Measurements from ENCODE around the gene CBX8.

CBX8 gene

DNA sequence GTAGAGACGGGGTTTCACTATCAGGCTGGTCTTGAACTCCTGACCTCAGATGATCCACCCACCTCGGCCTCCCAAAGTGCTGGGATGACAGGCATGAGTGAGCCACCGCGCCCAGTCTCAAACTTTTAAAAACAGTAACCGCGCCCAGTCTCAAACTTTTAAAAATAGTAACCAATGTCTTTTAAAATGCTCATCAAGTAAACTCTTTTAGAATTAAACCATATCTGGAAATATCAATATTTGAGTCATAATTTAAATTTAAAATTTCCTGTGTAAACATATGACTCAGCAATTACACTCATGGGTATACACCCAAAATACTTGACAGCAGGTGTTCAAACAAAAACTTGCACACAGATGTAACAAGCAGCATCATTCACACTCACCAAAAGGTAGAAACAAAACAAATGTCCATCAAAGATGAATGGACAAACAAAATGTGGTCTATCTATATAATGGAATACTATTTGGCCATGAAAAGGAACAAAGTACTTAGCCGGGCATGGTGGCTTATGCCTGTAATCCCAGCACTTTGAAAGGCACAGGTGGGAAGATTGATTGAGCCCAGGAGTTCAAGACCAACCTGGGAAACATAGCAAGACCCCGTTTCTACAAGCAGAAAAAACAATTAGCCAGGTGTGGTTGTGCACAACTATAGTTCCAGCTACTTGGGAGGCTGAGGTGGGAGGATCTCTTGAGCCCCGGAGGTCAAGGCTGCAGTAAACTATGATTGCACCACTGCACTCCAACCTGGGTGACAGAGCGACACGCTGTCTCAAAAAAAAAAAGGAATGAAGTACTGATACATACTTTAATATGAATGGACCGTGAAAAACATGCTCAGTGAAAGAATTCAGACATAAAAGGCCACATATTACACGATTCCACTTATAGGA lies 46.0 kb downstream of the CBX8 start:
- DNase-seq (ENCODE audit: low read depth), result no peak

DNA sequence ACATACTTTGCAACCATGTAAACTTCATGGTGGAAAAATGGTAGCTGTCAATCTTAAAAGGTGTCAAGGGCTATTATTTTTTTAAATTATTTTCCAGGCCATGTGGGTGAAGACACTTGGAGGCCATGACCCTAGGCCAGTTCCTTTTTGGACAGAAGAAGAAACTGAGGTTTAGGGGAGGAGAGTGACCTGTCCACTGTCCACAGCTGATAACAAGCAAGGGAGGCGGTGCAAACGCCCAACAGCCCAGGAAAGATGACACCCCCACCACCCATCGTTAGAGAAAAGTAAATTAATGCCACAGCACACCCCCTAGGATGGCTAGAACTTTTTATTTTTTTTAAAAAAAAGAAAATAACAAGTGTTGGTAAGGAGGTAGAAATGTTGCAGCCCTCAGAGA lies 46.9 kb downstream of the CBX8 start:
- DNase-seq (ENCODE audit: low read depth), result no peak

DNA sequence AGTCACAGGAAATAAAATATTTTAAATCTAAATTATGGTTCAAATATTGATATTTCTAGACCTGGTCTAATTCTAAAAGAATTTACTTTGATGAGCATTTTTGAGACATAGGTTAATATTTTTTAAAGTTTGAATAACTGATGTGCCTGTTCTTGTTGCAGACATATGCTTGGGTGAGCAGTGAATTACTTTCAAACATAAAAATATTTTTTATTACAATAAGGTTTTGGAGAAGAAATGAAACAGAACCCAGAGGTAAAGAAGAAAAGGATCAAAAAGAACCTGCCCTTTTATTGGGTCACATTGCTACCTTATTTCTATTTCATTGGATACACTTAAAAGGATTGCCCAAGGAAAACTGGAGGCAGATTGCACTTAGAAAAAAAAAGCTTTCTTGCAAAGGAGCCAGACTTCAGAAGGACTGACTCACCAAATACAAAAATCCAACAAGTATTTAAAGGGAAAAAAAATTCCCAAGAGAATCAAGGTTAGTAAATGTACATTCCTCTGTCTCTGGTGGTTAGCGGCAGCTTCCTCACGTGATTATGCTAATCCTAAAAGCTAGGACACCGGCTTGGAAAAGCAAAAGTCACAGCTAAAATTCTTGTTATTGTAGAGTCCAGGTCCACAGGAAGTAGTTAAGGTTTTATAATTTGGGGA lies 47.6 kb downstream of the CBX8 start:
- DNase-seq (ENCODE audit: low read depth), result no peak

DNA sequence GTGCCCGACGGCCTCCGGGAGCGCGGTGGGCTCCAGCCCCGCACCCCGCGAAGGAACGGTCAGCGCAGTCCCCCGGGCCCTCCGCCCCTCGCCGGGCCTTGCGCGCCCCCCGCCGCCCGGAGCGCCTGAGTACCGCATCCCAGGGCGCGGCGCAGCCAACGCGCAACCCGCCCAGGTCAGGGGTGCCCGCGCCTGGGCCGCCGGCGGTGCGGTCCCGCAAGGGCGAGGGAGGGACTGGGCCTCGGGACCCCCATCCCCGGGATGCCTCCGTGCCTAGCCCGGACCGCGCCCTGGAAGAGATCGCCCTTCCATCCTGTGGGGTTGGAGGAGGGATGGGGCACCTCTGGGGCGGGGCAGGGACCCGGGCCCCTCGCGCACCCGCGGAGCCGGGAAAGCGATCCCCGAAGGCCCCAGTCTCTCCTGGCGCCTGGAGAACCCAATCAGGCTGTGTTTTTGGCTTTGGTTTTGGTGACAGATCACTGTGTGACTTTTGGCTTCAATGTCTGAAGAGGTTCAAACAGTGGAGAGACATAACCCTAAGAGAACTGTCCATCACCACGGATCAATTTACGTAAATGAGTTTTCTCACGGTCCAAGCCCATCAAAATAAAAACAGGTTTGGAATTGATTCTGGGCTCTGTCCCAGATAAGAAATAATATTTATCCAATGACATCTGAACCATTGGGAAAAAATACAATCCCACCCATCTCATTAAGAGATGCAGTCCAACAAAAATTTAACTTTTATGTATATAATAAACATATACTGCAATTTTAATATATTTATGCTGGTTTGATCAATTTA lies 48.4 kb downstream of the CBX8 start:
- DNase-seq (ENCODE audit: low read depth), result no peak

DNA sequence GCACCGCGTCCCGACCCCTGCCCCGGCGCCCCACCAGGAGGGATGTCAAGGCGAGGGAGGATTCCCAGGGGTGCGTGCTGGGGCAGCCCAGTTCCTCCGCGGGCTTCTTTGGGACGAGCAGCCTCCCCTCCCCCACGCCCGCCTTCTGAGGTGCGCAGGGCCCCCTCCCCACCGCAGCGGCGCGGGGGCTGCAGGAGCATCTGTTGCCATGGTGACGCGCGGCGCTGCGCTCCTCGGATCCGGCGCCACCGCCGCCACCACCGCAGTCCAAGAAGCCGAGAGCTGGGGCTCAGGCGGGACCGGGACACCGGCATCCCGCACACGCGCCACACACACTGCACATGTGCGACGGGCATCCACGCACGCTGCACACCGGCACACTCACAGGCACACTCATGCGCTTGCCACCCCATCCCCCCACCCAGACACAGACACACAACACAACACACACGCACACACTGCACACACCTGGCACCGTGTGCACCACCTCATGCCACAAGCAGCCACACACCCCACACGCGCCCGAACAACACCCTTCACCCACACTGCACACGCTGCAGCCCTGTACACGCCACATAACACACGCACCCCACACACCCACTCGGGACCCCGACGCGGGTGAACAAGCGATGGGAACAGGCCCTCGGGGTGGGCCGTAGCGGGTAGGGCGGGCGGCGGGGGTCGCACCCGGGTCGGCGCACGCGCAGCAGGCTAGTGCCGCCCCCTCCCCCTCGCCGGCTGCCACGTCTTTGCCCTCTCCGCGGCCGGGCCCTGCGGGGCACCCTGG lies 49.2 kb downstream of the CBX8 start:
- DNase-seq (ENCODE audit: low read depth), result no peak

DNA sequence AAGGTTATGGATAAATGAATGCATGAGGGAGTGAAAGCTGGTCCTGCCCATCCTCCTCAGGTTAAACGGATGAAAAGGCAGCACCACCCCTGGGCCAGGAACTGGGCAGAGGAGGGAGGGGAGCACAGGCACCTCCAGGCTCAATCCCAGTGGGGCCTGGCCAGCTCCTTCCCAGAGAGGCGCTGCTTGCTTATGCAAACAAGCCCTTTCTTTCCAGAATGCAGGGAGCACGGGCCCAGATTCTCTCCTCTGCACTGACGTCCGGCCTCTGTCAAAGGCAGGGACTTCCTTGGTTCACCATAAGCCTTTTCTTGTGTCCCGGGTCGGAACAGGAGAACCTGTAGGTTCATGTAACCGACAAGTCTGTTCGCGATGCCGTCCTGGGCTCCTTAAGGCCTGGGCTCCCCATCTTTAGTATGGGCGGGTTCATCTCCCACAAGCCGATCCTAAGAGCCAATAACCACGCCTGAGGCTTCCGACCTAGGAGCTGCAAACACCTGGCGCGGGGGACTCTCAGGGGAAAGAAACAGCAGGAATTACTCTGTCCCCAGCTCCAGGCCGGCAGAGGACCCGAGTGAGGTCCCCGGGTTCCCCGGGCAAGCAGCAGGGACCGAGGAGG lies 49.9 kb downstream of the CBX8 start:
- no peak for DNase-seq (ENCODE audit: low read depth)

DNA sequence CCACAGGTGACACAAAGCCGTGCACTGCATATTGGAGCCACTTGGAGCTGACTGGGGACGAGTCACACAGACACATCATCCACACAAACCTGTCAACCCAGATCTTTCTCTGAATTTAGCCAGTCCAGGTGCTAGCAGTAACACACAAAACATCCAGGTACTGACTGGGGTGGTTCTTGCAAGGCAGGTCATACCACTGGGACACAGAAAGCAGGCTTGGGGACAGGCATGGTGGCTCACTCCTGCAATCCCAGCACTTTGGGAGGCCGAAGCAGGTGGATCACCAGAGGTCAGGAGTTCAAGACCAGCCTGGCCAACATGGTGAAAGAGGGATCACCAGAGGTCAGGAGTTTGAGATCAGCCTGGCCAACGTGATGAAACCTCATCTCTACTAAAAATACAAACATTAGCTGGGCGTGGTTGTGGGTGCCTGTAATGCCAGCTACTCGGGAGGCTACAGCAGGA lies 51.2 kb downstream of the CBX8 start:
- DNase-seq (ENCODE audit: low read depth), result no peak

DNA sequence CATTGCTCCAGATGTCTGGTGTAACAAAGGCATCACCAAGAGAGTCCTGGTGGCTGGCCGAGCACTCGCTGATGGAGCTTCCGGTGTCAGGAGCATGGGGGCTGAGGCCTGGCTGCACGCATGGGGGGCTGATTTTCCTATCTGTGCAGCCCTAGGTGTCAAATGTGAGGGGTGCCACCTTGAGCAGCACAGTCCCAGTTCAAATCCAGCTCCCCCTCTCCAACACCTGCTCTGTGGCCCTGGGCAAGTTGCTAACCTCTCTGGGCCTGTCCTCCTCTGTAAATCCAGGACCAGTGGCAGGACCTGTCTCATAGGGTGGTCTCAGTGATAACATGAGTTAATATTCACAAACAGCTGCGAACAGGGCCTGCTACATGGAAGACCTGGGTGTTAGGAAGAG lies 53.3 kb downstream of the CBX8 start:
- no peak for DNase-seq (ENCODE audit: low read depth)

DNA sequence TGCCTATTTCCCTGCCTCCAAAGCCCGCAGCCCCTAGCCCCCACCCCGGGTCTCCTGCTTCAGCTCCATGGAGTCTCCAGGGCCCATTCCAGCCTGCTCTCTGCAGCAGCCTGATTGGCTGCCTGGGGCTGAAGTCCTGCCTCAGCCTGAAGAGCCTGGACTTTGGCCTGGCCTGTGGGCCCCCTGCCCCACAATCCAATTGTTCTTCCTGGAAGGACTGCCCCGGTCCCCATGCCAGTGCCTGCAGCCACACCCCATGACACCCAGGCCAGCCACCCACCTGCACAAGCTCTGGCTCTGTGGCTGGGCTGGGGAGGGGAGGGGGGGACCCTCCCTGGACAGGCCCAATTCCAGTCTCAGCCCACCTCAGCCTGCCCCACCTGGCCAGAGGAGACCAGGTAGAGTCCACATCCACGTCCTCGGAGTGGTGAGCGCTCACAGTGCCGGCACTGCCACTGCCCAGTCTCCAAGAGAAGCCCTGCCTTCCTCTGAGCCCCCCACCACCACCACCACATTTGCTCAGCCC lies 53.9 kb downstream of the CBX8 start:
- no peak for DNase-seq (ENCODE audit: low read depth)

DNA sequence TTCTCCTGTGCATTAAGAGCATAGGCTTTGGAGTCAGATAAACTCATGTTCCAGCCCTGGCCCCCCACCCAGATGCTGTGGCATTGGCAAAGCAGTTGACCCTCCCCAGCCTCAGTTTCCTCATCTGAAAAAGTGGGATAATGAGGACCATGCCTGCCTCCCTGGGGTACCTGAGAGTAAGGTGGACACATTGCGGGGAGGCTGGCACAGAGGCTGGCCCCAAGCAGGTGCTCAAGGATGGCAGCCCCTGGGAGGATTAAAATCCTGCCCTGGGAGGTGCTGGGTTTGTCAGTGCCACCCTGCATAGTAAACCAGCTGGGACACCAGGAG lies 54.3 kb downstream of the CBX8 start:
- no peak for DNase-seq (ENCODE audit: low read depth)

Data from stimulated activated CD8-positive, alpha-beta memory T cell treated with anti-CD3 and anti-CD28 coated beads, Interleukin-15, amount 100 ng/mL, for 24 hours (primary cell).